Choroid plexus epithelial cell (primary cell): ENCODE data around the gene PTPRK.

Experiments
- DNase-seq: peaks from one replicate; pipeline ENCODE4 v3.0.0-alpha.2; 2010; ENCODE audit warnings: low read depth
- H3K4me3 ChIP-seq: 2 replicates; pipeline ENCODE4 v1.5.1; 2011; ENCODE audit warnings: low read depth, mild to moderate bottlenecking, control low read depth, low read length, moderate library complexity
- TF ChIP-seq, protein P1 (sequence below): conservative IDR thresholded peaks from 2 replicates; pipeline ENCODE4 v1.5.1; 2011; ENCODE audit warnings: low read depth, mild to moderate bottlenecking, control low read depth, inconsistent platforms, low read length, moderate library complexity

The PTPRK gene

GRCh38 chr6:128526152-128526914 is 5.9 kb upstream of the PTPRK start:
- TF ChIP-seq, protein P1, sequence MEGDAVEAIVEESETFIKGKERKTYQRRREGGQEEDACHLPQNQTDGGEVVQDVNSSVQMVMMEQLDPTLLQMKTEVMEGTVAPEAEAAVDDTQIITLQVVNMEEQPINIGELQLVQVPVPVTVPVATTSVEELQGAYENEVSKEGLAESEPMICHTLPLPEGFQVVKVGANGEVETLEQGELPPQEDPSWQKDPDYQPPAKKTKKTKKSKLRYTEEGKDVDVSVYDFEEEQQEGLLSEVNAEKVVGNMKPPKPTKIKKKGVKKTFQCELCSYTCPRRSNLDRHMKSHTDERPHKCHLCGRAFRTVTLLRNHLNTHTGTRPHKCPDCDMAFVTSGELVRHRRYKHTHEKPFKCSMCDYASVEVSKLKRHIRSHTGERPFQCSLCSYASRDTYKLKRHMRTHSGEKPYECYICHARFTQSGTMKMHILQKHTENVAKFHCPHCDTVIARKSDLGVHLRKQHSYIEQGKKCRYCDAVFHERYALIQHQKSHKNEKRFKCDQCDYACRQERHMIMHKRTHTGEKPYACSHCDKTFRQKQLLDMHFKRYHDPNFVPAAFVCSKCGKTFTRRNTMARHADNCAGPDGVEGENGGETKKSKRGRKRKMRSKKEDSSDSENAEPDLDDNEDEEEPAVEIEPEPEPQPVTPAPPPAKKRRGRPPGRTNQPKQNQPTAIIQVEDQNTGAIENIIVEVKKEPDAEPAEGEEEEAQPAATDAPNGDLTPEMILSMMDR = no peak
- H3K4me3 ChIP-seq = no peak overlapping the region
- no peak for DNase-seq

- no peak for DNase-seq
- H3K4me3 ChIP-seq = no peak overlapping the region
- TF ChIP-seq, protein P1 = no peak
These were observed 5.0 kb upstream of the PTPRK start for GRCh38 chr6:128525406-128525805.

GRCh38 chr6:128521282-128521632 is 858 bp upstream of the PTPRK start:
- TF ChIP-seq, protein P1 = no peak
- H3K4me3 ChIP-seq = peak overlapping the region; percentile 76
- peak; percentile 54 for DNase-seq

DNA sequence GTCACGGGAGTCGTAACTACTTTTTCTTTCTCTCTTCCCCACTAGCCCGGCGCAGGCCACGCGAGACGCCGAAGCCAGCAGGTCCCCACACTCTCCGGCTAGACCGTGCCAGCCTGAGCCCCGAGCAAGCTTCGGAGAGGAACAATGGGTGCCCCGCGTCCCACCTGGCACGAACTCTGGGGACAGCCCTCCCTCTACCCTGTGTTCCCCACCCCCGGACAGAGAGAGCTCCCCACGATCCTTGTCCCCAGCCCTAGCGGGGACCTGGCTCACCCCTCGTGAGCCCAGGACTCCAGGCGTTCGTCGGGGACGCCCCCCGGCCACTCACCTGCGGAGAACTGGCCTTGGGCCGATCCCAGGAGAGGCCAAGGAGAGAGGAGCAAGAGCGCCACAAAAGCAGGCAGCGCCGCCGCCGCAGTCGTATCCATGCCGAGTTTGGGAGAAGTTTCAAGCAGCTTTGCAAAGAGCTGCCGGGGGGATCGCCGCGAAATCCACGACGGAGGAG is 416 bp downstream of the PTPRK start:
- peak; percentile 71 for DNase-seq
- H3K4me3 ChIP-seq = peak overlapping the region; percentile 76
- TF ChIP-seq, protein P1 = no peak

GRCh38 chr6:128519132-128519930 is 1.1 kb downstream of the PTPRK start:
- peak overlapping the region; percentile 76 for H3K4me3 ChIP-seq
- DNase-seq = peak; percentile 63
- TF ChIP-seq, protein P1 = peak; percentile 44

GRCh38 chr6:128518434-128519131 is 1.8 kb downstream of the PTPRK start:
- peak overlapping the region; percentile 76 for H3K4me3 ChIP-seq
- TF ChIP-seq, protein P1 = no peak
- DNase-seq = no peak
